RPMI7951 (cell line): ENCODE data around the gene SHISA7. TPM values are rescaled to one million over a fixed set of nuclear protein-coding genes. Genes with fewer than 3 reads are reported as not detected.
"Not testable (repeated sequence)": the region's sequence is repeated elsewhere in the genome, so short reads cannot be mapped to it uniquely, and the experiment has no call there.

Experiments used
- DNase-seq: peaks from one replicate; pipeline ENCODE4 v3.0.0-alpha.2; 2012; ENCODE audit warnings: low read depth
- total RNA-seq: library from RNA; depleted of rRNA; stranded (reverse); fragments of >200 nt; shearing (Covaris generic); gene quantifications from 2 replicates; pipeline ENCODE4 v1.2.3, GENCODE V29; 2014

SHISA7 gene
- total RNA-seq, 1 experiment from 2014 or later: 0.12 TPM

- no peak for DNase-seq
Observed at GRCh38 chr19:55419624-55420236, 23.4 kb downstream of the SHISA7 start.

GRCh38 chr19:55419103-55419502, 24.0 kb downstream of the SHISA7 start:
- DNase-seq: no peak

GRCh38 chr19:55418185-55418584, 24.9 kb downstream of the SHISA7 start:
- DNase-seq: peak; percentile 78

GRCh38 chr19:55410168-55410567, 32.9 kb downstream of the SHISA7 start:
- DNase-seq: no peak

GRCh38 chr19:55409179-55409578, 33.9 kb downstream of the SHISA7 start:
- not testable (repeated sequence) for DNase-seq

GRCh38 chr19:55408533-55408872, 34.6 kb downstream of the SHISA7 start:
- no peak for DNase-seq

GRCh38 chr19:55407800-55408532, 35.1 kb downstream of the SHISA7 start:
- DNase-seq: peak; percentile 100

GRCh38 chr19:55407550-55407799, 35.6 kb downstream of the SHISA7 start, which contains the start of gene UBE2S:
Gene UBE2S (minus strand): TSS chr19:55407788. CDS start chr19:55407589, 199 bp downstream.
- not testable (repeated sequence) for DNase-seq

- no peak for DNase-seq
Observed at GRCh38 chr19:55406826-55407549, 36.1 kb downstream of the SHISA7 start.

- no peak for DNase-seq
Observed at GRCh38 chr19:55406091-55406825, 36.8 kb downstream of the SHISA7 start.

GRCh38 chr19:55405638-55406037, 37.5 kb downstream of the SHISA7 start:
- no peak for DNase-seq

- no peak for DNase-seq
Observed at GRCh38 chr19:55402509-55402908, 40.6 kb downstream of the SHISA7 start.

- DNase-seq: not testable (repeated sequence)
Observed at GRCh38 chr19:55401390-55401789, 41.7 kb downstream of the SHISA7 start.

- DNase-seq: no peak
Observed at GRCh38 chr19:55400281-55401087, 42.6 kb downstream of the SHISA7 start.

- DNase-seq: no peak
Observed at GRCh38 chr19:55398200-55398925, 44.7 kb downstream of the SHISA7 start.

- no peak for DNase-seq
Observed at GRCh38 chr19:55392820-55393761, 50.0 kb downstream of the SHISA7 start.

GRCh38 chr19:55391702-55392615, 51.1 kb downstream of the SHISA7 start:
- no peak for DNase-seq

- DNase-seq: no peak
Observed at GRCh38 chr19:55391191-55391670, 51.9 kb downstream of the SHISA7 start.
